Thyroid gland (tissue), 4 donors: Measurements from ENCODE around the gene MNT.

Experiments used
- CTCF ChIP-seq, 6 experiments: fragments of 200-600 bp in 3 of 6; fragments of 450-650 bp in 3 of 6; sonication (generic) in 3 of 6; IDR thresholded peaks; one replicate each; pipeline ENCODE4 v1.5.1; 2016 to 2019; ENCODE audit warnings: antibody characterized with exemption in 6 of 6, mild to moderate bottlenecking in 2 of 6, inconsistent platforms in 1 of 6, moderate library complexity in 1 of 6
- POLR2A ChIP-seq, 2 donors: fragments of 450-650 bp; IDR thresholded peaks; one replicate each; pipeline ENCODE4 v1.6.1; 2017; ENCODE audit warnings: antibody characterized with exemption in 2 of 2, mild to moderate bottlenecking in 2 of 2, moderate library complexity in 1 of 2

DNA sequence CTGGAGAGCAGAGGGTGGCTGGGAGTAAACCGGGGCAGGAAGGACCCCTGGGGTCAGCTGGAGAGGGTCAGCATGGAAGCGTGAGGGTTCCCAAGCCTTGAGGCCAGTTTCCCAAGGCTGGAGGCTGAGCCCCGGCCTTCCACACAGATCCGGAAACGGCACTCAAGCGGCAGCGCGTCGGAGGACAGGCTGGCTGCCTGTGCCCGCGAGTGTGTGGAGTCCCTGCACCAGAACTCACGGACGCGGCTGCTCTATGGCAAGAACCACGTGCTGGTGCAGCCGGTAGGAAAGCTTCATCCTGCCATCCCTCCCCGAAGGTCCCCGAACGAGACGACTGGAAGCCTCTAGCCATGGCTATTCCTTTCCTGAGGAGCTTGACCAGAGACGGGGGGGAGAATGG, 37.5 kb downstream of the MNT start:
- TF ChIP-seq CTCF (IDR thresholded peaks at IDR 0.05), result no peak
- no peak for TF ChIP-seq POLR2A (IDR thresholded peaks at IDR 0.05)
